PC-9 (cell line): ENCODE measurements around the gene SNX5. TPM values are rescaled to one million over a fixed set of nuclear protein-coding genes. Genes with fewer than 3 reads are reported as not detected.

Experiments used
- BruUV-seq: library from RNA; stranded (reverse); fragments of 400-500 nt; replicated peaks from 2 replicates; lab custom pipeline; 2021; lab: Mats Ljungman, UMichigan
- CTCF ChIA-PET: fragments of 300-600 bp; sonication (Branson Sonifier 250); formaldehyde crosslinking; loops from one replicate; lab custom pipeline; 2022; ENCODE audit warnings: antibody characterized with exemption; lab: Charles Lee
- POLR2A ChIA-PET: fragments of 300-600 bp; sonication (Branson Sonifier 250); formaldehyde crosslinking; loops from one replicate; lab custom pipeline; 2022; ENCODE audit warnings: antibody characterized with exemption; ENCODE audit not compliant: unreplicated experiment; lab: Charles Lee
- DNase-seq, 2 experiments: peaks; one replicate each; pipeline versions ENCODE4 v3.0.0 to v3.0.0-alpha.2; 2015 to 2022; ENCODE audit warnings: mixed read lengths in 1 of 2
- H2AFZ ChIP-seq: fragments of 200-600 bp; sonication (generic); 2 replicates; pipeline ENCODE4 v1.8.1; 2017; ENCODE audit warnings: antibody characterized with exemption
- H3F3A ChIP-seq: fragments of 200-600 bp; sonication (generic); 2 replicates; pipeline ENCODE4 v1.8.1; 2017; ENCODE audit warnings: antibody characterized with exemption, mild to moderate bottlenecking, low read depth; ENCODE audit not compliant: insufficient read depth
- H3K27ac ChIP-seq: fragments of 200-600 bp; sonication (generic); 2 replicates; pipeline ENCODE4 v1.6.1; 2016; ENCODE audit warnings: mixed run types
- H3K27me3 ChIP-seq: fragments of 200-600 bp; sonication (generic); 2 replicates; pipeline ENCODE4 v1.6.1; 2016; ENCODE audit warnings: low read depth, mixed run types; ENCODE audit not compliant: insufficient read depth
- H3K36me3 ChIP-seq: fragments of 200-600 bp; sonication (generic); 2 replicates; pipeline ENCODE4 v1.6.1; 2016; ENCODE audit warnings: low read depth, mixed run types
- H3K4me1 ChIP-seq: fragments of 200-600 bp; sonication (generic); replicated peaks from 2 replicates; pipeline ENCODE4 v1.6.1; 2016; ENCODE audit warnings: mixed run types; ENCODE audit not compliant: insufficient read depth
- H3K4me2 ChIP-seq: fragments of 200-600 bp; sonication (generic); 2 replicates; pipeline ENCODE4 v1.6.1; 2017; ENCODE audit warnings: mixed run types
- H3K4me3 ChIP-seq: fragments of 200-600 bp; sonication (generic); 2 replicates; pipeline ENCODE4 v1.6.1; 2016; ENCODE audit warnings: mixed run types
- H3K79me2 ChIP-seq: fragments of 200-600 bp; sonication (generic); 2 replicates; pipeline ENCODE4 v1.6.1; 2017; ENCODE audit warnings: low read depth, mixed run types
- H3K9me2 ChIP-seq: fragments of 200-600 bp; sonication (generic); 2 replicates; pipeline ENCODE4 v1.8.1; 2017; ENCODE audit warnings: mild to moderate bottlenecking; ENCODE audit not compliant: insufficient read depth
- H3K9me3 ChIP-seq: fragments of 200-600 bp; sonication (generic); 2 replicates; pipeline ENCODE4 v1.8.1; 2016; ENCODE audit warnings: low read depth; ENCODE audit not compliant: insufficient read depth
- H4K20me1 ChIP-seq: fragments of 200-600 bp; sonication (generic); 2 replicates; pipeline ENCODE4 v1.8.1; 2017; ENCODE audit not compliant: insufficient read depth
- CTCF ChIP-seq: fragments of 200-600 bp; sonication (generic); conservative IDR thresholded peaks from 2 replicates; pipeline ENCODE4 v1.6.1; 2017; ENCODE audit warnings: mixed run types, antibody characterized with exemption, mild to moderate bottlenecking, moderate library complexity
- EZH2 ChIP-seq: fragments of 200-600 bp; sonication (generic); IDR thresholded peaks from 2 replicates; pipeline ENCODE4 v1.8.0; 2017; ENCODE audit warnings: antibody characterized with exemption, low read depth
- intact Hi-C: fragments of 100-400 bp; cut with micrococcal nuclease; formaldehyde crosslinking; loops from one replicate; pipeline ENCODE4 v1.10.0; 2022; ENCODE audit not compliant: unreplicated experiment
- total RNA-seq: library from RNA; stranded (reverse); gene quantifications from 2 replicates; pipeline ENCODE4 v1.2.3, GENCODE V29; 2021

SNX5 gene
- total RNA-seq, 1 experiment from 2014 or later, result 116 TPM

GRCh38 chr20:17895641-17896171 lies 72.9 kb downstream of the SNX5 start:
- Histone ChIP-seq H2AFZ (no peak overlapping the region), H3K4me3 (no peak overlapping the region), H3K4me1 (no peaks in the 10 kb centered on the region), H3K4me2 (no peak overlapping the region), H3K9me3 (no peaks in the 10 kb centered on the region), H3K36me3 (no peaks in the 10 kb centered on the region), H3K9me2 (no peaks in the 10 kb centered on the region), H3K27me3 (no peaks in the 10 kb centered on the region), H3K79me2 (no peaks in the 10 kb centered on the region), H4K20me1 (no peaks in the 10 kb centered on the region), H3F3A (peaks cover 6% of the 10 kb centered on the region; the same call in 1 of the 2 replicates), H3K27ac (no peak overlapping the region)
- DNase-seq, result peak in 1 of 2 experiments; percentile 10
- no peak for TF ChIP-seq EZH2
- TF ChIP-seq CTCF, result no peak
- BruUV-seq, result no TSS peak
- CTCF ChIA-PET, result no interaction called here
- intact Hi-C loops, result no loop called here
- POLR2A ChIA-PET, result interaction anchor here (0.7 kb wide), 1 partner anchor 215 kb away, joined by 5 read pairs; no protein-coding TSS in a partner anchor

GRCh38 chr20:17893445-17893844 lies 75.1 kb downstream of the SNX5 start:
- no peak overlapping the region for H2AFZ ChIP-seq
- intact Hi-C loops, result no loop called here
- H3K27ac ChIP-seq, result no peak overlapping the region
- no peak for TF ChIP-seq CTCF
- no peak for TF ChIP-seq EZH2
- no peaks in the 10 kb centered on the region for H3K27me3 ChIP-seq
- H3K4me2 ChIP-seq, result no peak overlapping the region
- H4K20me1 ChIP-seq, result no peaks in the 10 kb centered on the region
- DNase-seq, result peak in 1 of 2 experiments; percentile 23
- H3K79me2 ChIP-seq, result no peaks in the 10 kb centered on the region
- no peaks in the 10 kb centered on the region for H3K9me2 ChIP-seq
- no TSS peak for BruUV-seq
- no peaks in the 10 kb centered on the region for H3K4me1 ChIP-seq
- ChIA-PET POLR2A (no interaction called here), CTCF (no interaction called here)
- peaks cover 6% of the 10 kb centered on the region; the same call in 1 of the 2 replicates for H3F3A ChIP-seq
- peaks cover 5% of the 10 kb centered on the region; the same call in 1 of the 2 replicates for H3K9me3 ChIP-seq
- H3K36me3 ChIP-seq, result no peaks in the 10 kb centered on the region
- no peak overlapping the region for H3K4me3 ChIP-seq

- no peak overlapping the region for H3K4me3 ChIP-seq
- no peaks in the 10 kb centered on the region for H3K36me3 ChIP-seq
- BruUV-seq, result no TSS peak
- no peaks in the 10 kb centered on the region for H3K9me2 ChIP-seq
- intact Hi-C loops, result no loop called here
- no peaks in the 10 kb centered on the region for H3K4me1 ChIP-seq
- no peaks in the 10 kb centered on the region for H3K79me2 ChIP-seq
- POLR2A ChIA-PET, result no interaction called here
- H3F3A ChIP-seq, result peaks cover 4% of the 10 kb centered on the region; the same call in 1 of the 2 replicates
- H2AFZ ChIP-seq, result no peak overlapping the region
- H3K27me3 ChIP-seq, result no peaks in the 10 kb centered on the region
- H3K27ac ChIP-seq, result no peak overlapping the region
- peaks cover 7% of the 10 kb centered on the region; the same call in 1 of the 2 replicates for H3K9me3 ChIP-seq
- peak in 1 of 2 experiments; percentile 15 for DNase-seq
- H3K4me2 ChIP-seq, result no peak overlapping the region
- CTCF ChIA-PET, result no interaction called here
- TF ChIP-seq CTCF (no peak), EZH2 (no peak)
- no peaks in the 10 kb centered on the region for H4K20me1 ChIP-seq
Measured at GRCh38 chr20:17892189-17892938, 76.2 kb downstream of the SNX5 start.

Other genes with a start within 250 kb of the SNX5 start
- gene MGME1, start 224 bp upstream of the SNX5 start, total RNA-seq, result 31.3 and 42.8 TPM in 2 replicates
- gene OVOL2, start 89.1 kb upstream of the SNX5 start, total RNA-seq, result 15.3 and 20.7 TPM in 2 replicates
- 28.4 and 30.6 TPM in 2 replicates for gene KAT14, start 169.1 kb upstream of the SNX5 start, total RNA-seq
- gene PET117, start 169.1 kb upstream of the SNX5 start, total RNA-seq, result 27.5 and 34.7 TPM in 2 replicates